Ovary (tissue), 3 donors: ENCODE data around the gene ANK2.

ENCODE experiments used
- CTCF ChIP-seq, 3 donors: fragments of 450-650 bp in 2 of 3; fragments of 200-600 bp in 1 of 3; IDR thresholded peaks; one replicate each; pipeline versions ENCODE4 v1.5.1 to v1.8.0; 2016 to 2022; ENCODE audit warnings: antibody characterized with exemption in 3 of 3, mild to moderate bottlenecking in 1 of 3
- POLR2A ChIP-seq: fragments of 450-650 bp; IDR thresholded peaks from one replicate; pipeline ENCODE4 v1.6.1; 2017; ENCODE audit warnings: antibody characterized with exemption, mild to moderate bottlenecking, moderate library complexity
- donor health status: DM: no; HTN: no; CAD: no.

- TF ChIP-seq CTCF (IDR thresholded peaks at IDR 0.05): no peak
- no peak for TF ChIP-seq POLR2A
These were observed 282.4 kb downstream of the ANK2 start for GRCh38 chr4:113331811-113332210.
